HG02623 (cell line): ENCODE data around the gene P2RY2.

ENCODE experiments used
- ATAC-seq: cut with Tn5 transposase; IDR thresholded peaks from one replicate; pipeline ENCODE4 v1.9.1; 2021; ENCODE audit warnings: moderate library complexity; ENCODE audit not compliant: unreplicated experiment

P2RY2 gene

GRCh38 chr11:73204711-73205121 is 13.4 kb upstream of the P2RY2 start:
- ATAC-seq = no peak

- no peak for ATAC-seq
These were observed 12.3 kb upstream of the P2RY2 start for GRCh38 chr11:73205661-73206343.

- no peak for ATAC-seq
These were observed 11.3 kb upstream of the P2RY2 start for GRCh38 chr11:73206801-73207200.

GRCh38 chr11:73209892-73210291 is 8.2 kb upstream of the P2RY2 start:
- no peak for ATAC-seq

GRCh38 chr11:73210916-73211667 is 7.0 kb upstream of the P2RY2 start:
- no peak for ATAC-seq

GRCh38 chr11:73213196-73214143 is 4.6 kb upstream of the P2RY2 start:
- no peak for ATAC-seq

- ATAC-seq = no peak
These were observed 2.6 kb upstream of the P2RY2 start for GRCh38 chr11:73215191-73216134.

GRCh38 chr11:73216465-73216864 is 1.6 kb upstream of the P2RY2 start:
- ATAC-seq = no peak

GRCh38 chr11:73217131-73217809 is 811 bp upstream of the P2RY2 start:
- ATAC-seq = no peak

GRCh38 chr11:73217810-73218105 is 323 bp upstream of the P2RY2 start:
- no peak for ATAC-seq

- ATAC-seq = no peak
These were observed 742 bp downstream of the P2RY2 start for GRCh38 chr11:73218830-73219215.

GRCh38 chr11:73219396-73220285 is 1.6 kb downstream of the P2RY2 start:
- ATAC-seq = no peak

GRCh38 chr11:73221451-73221850 is 3.4 kb downstream of the P2RY2 start:
- no peak for ATAC-seq

- ATAC-seq = no peak
These were observed 3.9 kb downstream of the P2RY2 start for GRCh38 chr11:73221996-73222395.

GRCh38 chr11:73223998-73224730 is 6.1 kb downstream of the P2RY2 start:
- no peak for ATAC-seq

GRCh38 chr11:73225001-73225686 is 7.1 kb downstream of the P2RY2 start:
- no peak for ATAC-seq

- no peak for ATAC-seq
These were observed 7.8 kb downstream of the P2RY2 start for GRCh38 chr11:73225851-73226250.
